SK-N-SH (cell line): ENCODE data around the gene UCHL5. TPM values are rescaled to one million over a fixed set of nuclear protein-coding genes. Genes with fewer than 3 reads are reported as not detected.
A peak's percentile ranks its signal among the peaks of the same experiment; 100 is the strongest.

ENCODE experiments used
- CTCF ChIA-PET: fragments of 300-600, 350-600 bp; formaldehyde crosslinking; extraction: SDS; loops from one replicate; lab custom pipeline; 2021; lab: Yijun Ruan, JAX
- POLR2A ChIA-PET: fragments of 350-600 bp; sonication (Branson Sonifier 250); formaldehyde crosslinking; extraction: SDS; loops from one replicate; lab custom pipeline; 2020; ENCODE audit warnings: antibody characterized with exemption, inconsistent platforms; lab: Yijun Ruan, JAX
- DNase-seq: peaks from one replicate; pipeline ENCODE4 v3.0.0; 2012
- H2AFZ ChIP-seq: fragments of 200-600 bp; sonication (generic); 2 replicates; pipeline ENCODE4 v1.8.1; 2016; ENCODE audit warnings: antibody characterized with exemption, mild to moderate bottlenecking, low read depth
- H3F3A ChIP-seq: fragments of 200-600 bp; sonication (generic); replicated peaks from 2 replicates; pipeline ENCODE3; 2016; ENCODE audit warnings: antibody characterized with exemption, mild to moderate bottlenecking; ENCODE audit not compliant: insufficient read depth
- H3K27ac ChIP-seq, 2 experiments: fragments of 200-500 bp in 1 of 2; fragments of 200-600 bp in 1 of 2; sonication (Bioruptor generic) in 1 of 2; sonication (generic), shearing (Covaris generic) in 1 of 2; 2 replicates each; pipeline versions ENCODE4 v1.5.1 to v1.6.1; 2014 to 2016; ENCODE audit warnings: low read depth in 2 of 2, inconsistent platforms in 1 of 2, low read length in 1 of 2, mild to moderate bottlenecking in 1 of 2, mixed read lengths in 1 of 2
- H3K27me3 ChIP-seq: fragments of 200-600 bp; sonication (generic), shearing (Covaris generic); 2 replicates; pipeline ENCODE4 v1.6.1; 2016; ENCODE audit warnings: mixed run types; ENCODE audit not compliant: insufficient read depth
- H3K36me3 ChIP-seq, 2 experiments: fragments of 200-500 bp in 1 of 2; fragments of 200-600 bp in 1 of 2; sonication (Bioruptor generic) in 1 of 2; sonication (generic) in 1 of 2; replicated peaks in 1 of 2; 2 replicates each; pipeline versions ENCODE3 to v1.5.1; 2014 to 2016; ENCODE audit warnings: low read length in 1 of 2, mild to moderate bottlenecking in 1 of 2; ENCODE audit not compliant: insufficient read depth in 2 of 2, control insufficient read depth in 1 of 2
- H3K4me1 ChIP-seq, 2 experiments: fragments of 200-500 bp in 1 of 2; fragments of 200-600 bp in 1 of 2; sonication (Bioruptor generic) in 1 of 2; sonication (generic), shearing (Covaris generic) in 1 of 2; 2 replicates each; pipeline versions ENCODE4 v1.5.1 to v1.6.1; 2014 to 2016; ENCODE audit warnings: low read depth in 1 of 2, low read length in 1 of 2, mixed run types in 1 of 2; ENCODE audit not compliant: insufficient read depth in 2 of 2, control insufficient read depth in 1 of 2
- H3K4me2 ChIP-seq: fragments of 200-600 bp; sonication (generic), shearing (Covaris generic); 2 replicates; pipeline ENCODE4 v1.6.1; 2017; ENCODE audit warnings: mixed run types
- H3K4me3 ChIP-seq, 2 experiments: fragments of 200-500 bp in 1 of 2; fragments of 200-600 bp in 1 of 2; sonication (Bioruptor generic) in 1 of 2; sonication (generic), shearing (Covaris generic) in 1 of 2; 2 replicates each; pipeline versions ENCODE4 v1.5.1 to v1.8.1; 2014 to 2016; ENCODE audit warnings: low read depth in 2 of 2, inconsistent platforms in 1 of 2, low read length in 1 of 2, mild to moderate bottlenecking in 1 of 2, mixed read lengths in 1 of 2, moderate library complexity in 1 of 2
- H3K79me2 ChIP-seq: fragments of 200-600 bp; sonication (generic); 2 replicates; pipeline ENCODE4 v1.8.1; 2017; ENCODE audit warnings: mild to moderate bottlenecking; ENCODE audit not compliant: insufficient read depth
- H3K9ac ChIP-seq: fragments of 200-600 bp; sonication (generic); 2 replicates; pipeline ENCODE4 v1.6.1; 2017; ENCODE audit warnings: mixed run types
- H3K9me2 ChIP-seq: fragments of 200-600 bp; sonication (generic); 2 replicates; pipeline ENCODE4 v1.6.1; 2017; ENCODE audit warnings: mixed run types
- H3K9me3 ChIP-seq: fragments of 200-600 bp; sonication (generic); 2 replicates; pipeline ENCODE4 v1.6.1; 2017; ENCODE audit warnings: mixed run types, mild to moderate bottlenecking, moderate library complexity
- H4K20me1 ChIP-seq: fragments of 200-600 bp; sonication (generic); 2 replicates; pipeline ENCODE4 v1.6.1; 2017; ENCODE audit warnings: mild to moderate bottlenecking, mixed run types; ENCODE audit not compliant: insufficient read depth
- EP300 ChIP-seq, 2 experiments: IDR thresholded peaks; 2 replicates each; pipeline versions ENCODE4 v1.4.0 to v1.6.1; 2012; ENCODE audit warnings: borderline replicate concordance in 1 of 2, low read depth in 1 of 2, low read length in 1 of 2
- GABPA ChIP-seq: IDR thresholded peaks from 2 replicates; pipeline ENCODE4 v1.4.0; 2012; ENCODE audit warnings: low read depth, mild to moderate bottlenecking
- MXI1 ChIP-seq: IDR thresholded peaks from 2 replicates; pipeline ENCODE4 v1.6.1; 2012; ENCODE audit warnings: mild to moderate bottlenecking, low read depth, low read length, improper control_type of control experiment
- NRF1 ChIP-seq: IDR thresholded peaks from 2 replicates; pipeline ENCODE4 v1.6.1; 2012; ENCODE audit warnings: low read depth, mild to moderate bottlenecking, low read length
- RAD21 ChIP-seq: IDR thresholded peaks from 2 replicates; pipeline ENCODE4 v1.6.1; 2012; ENCODE audit warnings: mild to moderate bottlenecking, low read length
- RFX5 ChIP-seq: IDR thresholded peaks from 2 replicates; pipeline ENCODE4 v1.6.1; 2012; ENCODE audit warnings: mild to moderate bottlenecking, improper control_type of control experiment, low read length
- SMC3 ChIP-seq: IDR thresholded peaks from 2 replicates; pipeline ENCODE4 v1.6.1; 2012; ENCODE audit warnings: low read depth, low read length, improper control_type of control experiment
- TAF1 ChIP-seq: IDR thresholded peaks from 2 replicates; pipeline ENCODE4 v1.6.1; 2012; ENCODE audit warnings: low read depth, mild to moderate bottlenecking, low read length, moderate library complexity, borderline replicate concordance
- WGBS: methylation state at CpG from one replicate; pipeline ENCODE4 v1.1.6; 2017; ENCODE audit warnings: low lambda C conversion rate; 5-methylcytosine and 5-hydroxymethylcytosine counted together
- polyA plus RNA-seq, 3 experiments: library from polyadenylated mRNA; depleted of rRNA; stranded (reverse); fragments of >200 nt; gene quantifications; 2 replicates each; pipeline ENCODE4 v1.2.3, GENCODE V29; 2012
- TF ChIP-seq, protein P1 (sequence below): IDR thresholded peaks from 2 replicates; pipeline ENCODE4; 2012
- TF ChIP-seq, protein P2 (sequence below): IDR thresholded peaks from 2 replicates; pipeline ENCODE4 v1.4.0; 2012; ENCODE audit warnings: low read depth, borderline replicate concordance

UCHL5 gene
- polyA plus RNA-seq, 1 of the 3 experiments (the other 2 are of a cell fraction): 14.9 TPM

DNA sequence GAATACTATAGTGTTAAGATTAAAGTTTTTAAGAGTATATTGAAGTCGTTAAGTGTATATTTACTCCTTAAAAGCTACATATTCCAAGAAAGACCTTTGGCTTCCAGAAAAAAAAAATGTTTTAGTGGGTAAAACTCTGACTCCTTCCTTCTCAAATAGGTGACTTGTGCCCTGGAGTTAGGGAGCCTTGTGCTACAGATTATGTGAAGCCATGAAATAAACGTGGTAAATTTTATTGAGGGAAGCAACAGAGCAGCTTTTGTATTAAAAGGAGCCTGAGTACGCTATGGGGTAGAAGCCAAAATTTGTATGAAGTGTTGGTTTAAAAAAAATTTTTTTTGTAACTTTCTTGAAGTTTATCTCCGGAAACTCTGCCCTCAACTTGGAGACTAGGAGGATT is 1.2 kb upstream of the UCHL5 start:
- Histone ChIP-seq H3K27ac (peak overlapping the region; percentile 98 to 99), H3K4me2 (peak overlapping the region; percentile 91), H3K36me3 (peaks cover 9 to 14% of the 10 kb centered on the region in 2 experiments), H3F3A (peaks cover 14% of the 10 kb centered on the region), H3K9ac (peak overlapping the region; percentile 98), H4K20me1 (peaks cover 32% of the 10 kb centered on the region), H3K27me3 (no peaks in the 10 kb centered on the region), H3K9me3 (no peaks in the 10 kb centered on the region), H3K9me2 (no peaks in the 10 kb centered on the region), H3K4me3 (peak overlapping the region; percentile 85 to 99), H2AFZ (peak overlapping the region; percentile 73; the same call in 1 of the 2 replicates), H3K79me2 (peaks cover 89% of the 10 kb centered on the region), H3K4me1 (peaks cover 19 to 20% of the 10 kb centered on the region in 2 experiments; a peak in 3 of 4 replicates)
- CTCF ChIA-PET: no interaction called here
- WGBS: 6% methylated on average over 4 of the region's 4 CpGs
- DNase-seq: no peak
- TF ChIP-seq RAD21 (no peak), GABPA (no peak), EP300 (IDR thresholded peaks at IDR 0.05; ENCODE audit: borderline replicate concordance in 1 of 2, low read depth in 1 of 2, low read length in 1 of 2) (no peak), SMC3 (no peak)
- POLR2A ChIA-PET: no interaction called here

DNA sequence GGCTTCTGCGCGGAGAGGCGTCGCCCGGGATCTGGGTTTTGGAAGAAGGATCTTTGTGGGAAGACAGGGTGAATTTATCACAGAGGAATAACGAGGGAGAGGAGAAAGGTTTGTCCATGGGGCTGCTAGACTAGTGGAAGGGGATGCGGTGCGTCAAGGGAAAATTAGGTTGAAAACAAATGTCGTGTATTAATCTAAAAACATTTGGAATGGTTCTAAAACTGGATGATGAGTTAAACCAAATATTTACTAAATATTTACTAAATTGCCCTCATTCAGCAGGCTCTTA is 899 bp upstream of the UCHL5 start:
- no peaks in the 10 kb centered on the region for H3K27me3 ChIP-seq
- H4K20me1 ChIP-seq: peaks cover 29% of the 10 kb centered on the region
- 0 out of 2 replicates have a peak overlapping the region, but pooled peaks have one; percentile 73 for H2AFZ ChIP-seq
- peak overlapping the region; percentile 98 to 99 for H3K27ac ChIP-seq
- peak; percentile 42; the same call in 1 of the 2 replicates for TF ChIP-seq NRF1
- TF ChIP-seq, protein P1, sequence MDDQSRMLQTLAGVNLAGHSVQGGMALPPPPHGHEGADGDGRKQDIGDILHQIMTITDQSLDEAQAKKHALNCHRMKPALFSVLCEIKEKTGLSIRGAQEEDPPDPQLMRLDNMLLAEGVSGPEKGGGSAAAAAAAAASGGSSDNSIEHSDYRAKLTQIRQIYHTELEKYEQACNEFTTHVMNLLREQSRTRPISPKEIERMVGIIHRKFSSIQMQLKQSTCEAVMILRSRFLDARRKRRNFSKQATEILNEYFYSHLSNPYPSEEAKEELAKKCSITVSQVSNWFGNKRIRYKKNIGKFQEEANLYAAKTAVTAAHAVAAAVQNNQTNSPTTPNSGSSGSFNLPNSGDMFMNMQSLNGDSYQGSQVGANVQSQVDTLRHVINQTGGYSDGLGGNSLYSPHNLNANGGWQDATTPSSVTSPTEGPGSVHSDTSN: no peak
- 0 out of 2 replicates have a peak, but pooled peaks have one; percentile 3 for TF ChIP-seq MXI1
- no peak for TF ChIP-seq RAD21
- peak; percentile 66; the same call in 1 of the 2 replicates for TF ChIP-seq TAF1
- no peak for TF ChIP-seq RFX5
- TF ChIP-seq, protein P2, sequence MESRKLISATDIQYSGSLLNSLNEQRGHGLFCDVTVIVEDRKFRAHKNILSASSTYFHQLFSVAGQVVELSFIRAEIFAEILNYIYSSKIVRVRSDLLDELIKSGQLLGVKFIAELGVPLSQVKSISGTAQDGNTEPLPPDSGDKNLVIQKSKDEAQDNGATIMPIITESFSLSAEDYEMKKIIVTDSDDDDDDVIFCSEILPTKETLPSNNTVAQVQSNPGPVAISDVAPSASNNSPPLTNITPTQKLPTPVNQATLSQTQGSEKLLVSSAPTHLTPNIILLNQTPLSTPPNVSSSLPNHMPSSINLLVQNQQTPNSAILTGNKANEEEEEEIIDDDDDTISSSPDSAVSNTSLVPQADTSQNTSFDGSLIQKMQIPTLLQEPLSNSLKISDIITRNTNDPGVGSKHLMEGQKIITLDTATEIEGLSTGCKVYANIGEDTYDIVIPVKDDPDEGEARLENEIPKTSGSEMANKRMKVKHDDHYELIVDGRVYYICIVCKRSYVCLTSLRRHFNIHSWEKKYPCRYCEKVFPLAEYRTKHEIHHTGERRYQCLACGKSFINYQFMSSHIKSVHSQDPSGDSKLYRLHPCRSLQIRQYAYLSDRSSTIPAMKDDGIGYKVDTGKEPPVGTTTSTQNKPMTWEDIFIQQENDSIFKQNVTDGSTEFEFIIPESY: 0 out of 2 replicates have a peak, but pooled peaks have one; percentile 19
- TF ChIP-seq, all 33 proteins: peak for 4
- POLR2A ChIA-PET: no interaction called here
- WGBS: 0% methylated on average over 9 of the region's 9 CpGs
- peaks cover 14% of the 10 kb centered on the region for H3F3A ChIP-seq
- H3K36me3 ChIP-seq: peaks cover 10 to 14% of the 10 kb centered on the region in 2 experiments
- DNase-seq: no peak
- CTCF ChIA-PET: no interaction called here
- H3K79me2 ChIP-seq: peaks cover 89% of the 10 kb centered on the region
- no peaks in the 10 kb centered on the region for H3K9me3 ChIP-seq
- peaks cover 19 to 23% of the 10 kb centered on the region in 2 experiments; a peak in 3 of 4 replicates for H3K4me1 ChIP-seq
- peak overlapping the region; percentile 98 for H3K9ac ChIP-seq
- peak overlapping the region; percentile 85 to 99 for H3K4me3 ChIP-seq
- H3K9me2 ChIP-seq: no peaks in the 10 kb centered on the region
- peak overlapping the region; percentile 91 for H3K4me2 ChIP-seq
